SJCRH30 (cell line): ENCODE results near the gene RIMBP2. TPM values are rescaled to one million over a fixed set of nuclear protein-coding genes. Genes with fewer than 3 reads are reported as not detected.

Experiments
- DNase-seq, 2 experiments: peaks; one replicate each; pipeline ENCODE4 v3.0.0-alpha.2; 2015 to 2020
- H3K27ac ChIP-seq: fragments of 250-450 bp; sonication (Bioruptor Pico); 2 replicates; pipeline ENCODE4 v1.5.1; 2020; ENCODE audit warnings: mild to moderate bottlenecking, moderate library complexity
- H3K27me3 ChIP-seq: fragments of 250-450 bp; sonication (Bioruptor Pico); 2 replicates; pipeline ENCODE4 v1.5.1; 2020; ENCODE audit warnings: mild to moderate bottlenecking, moderate library complexity
- H3K36me3 ChIP-seq: fragments of 250-450 bp; sonication (Bioruptor Pico); 2 replicates; pipeline ENCODE4 v1.5.1; 2020; ENCODE audit warnings: mild to moderate bottlenecking, moderate library complexity
- H3K4me1 ChIP-seq: fragments of 250-450 bp; sonication (Bioruptor Pico); 2 replicates; pipeline ENCODE4 v1.5.1; 2020; ENCODE audit warnings: mild to moderate bottlenecking, moderate library complexity
- H3K4me3 ChIP-seq: fragments of 250-450 bp; sonication (Bioruptor Pico); 2 replicates; pipeline ENCODE4 v1.5.1; 2020; ENCODE audit warnings: mild to moderate bottlenecking, moderate library complexity
- H3K9me3 ChIP-seq: fragments of 250-450 bp; sonication (Bioruptor Pico); replicated peaks from 2 replicates; pipeline ENCODE4 v1.5.1; 2020; ENCODE audit warnings: mild to moderate bottlenecking, moderate library complexity
- total RNA-seq: library from RNA; depleted of rRNA; stranded (reverse); fragments of >200 nt; shearing (Covaris generic); gene quantifications from 2 replicates; pipeline ENCODE4 v1.2.3, GENCODE V29; 2014

The RIMBP2 gene
- total RNA-seq, 1 experiment from 2014 or later, result not detected

GRCh38 chr12:130479401-130480125 lies 236.5 kb downstream of the RIMBP2 start:
- H3K27ac ChIP-seq, result no peak overlapping the region

GRCh38 chr12:130478786-130479185 lies 237.3 kb downstream of the RIMBP2 start:
- peak; percentile 34 to 35 for DNase-seq
- Histone ChIP-seq H3K27ac (no peak overlapping the region), H3K36me3 (no peaks in the 10 kb centered on the region), H3K4me3 (no peak overlapping the region), H3K27me3 (peaks cover 12% of the 10 kb centered on the region; the same call in 1 of the 2 replicates), H3K9me3 (no peaks in the 10 kb centered on the region), H3K4me1 (no peaks in the 10 kb centered on the region)

More at GRCh38 chr12:130479401-130480125, 236.5 kb downstream of the RIMBP2 start:
- Histone ChIP-seq H3K9me3 (no peaks in the 10 kb centered on the region), H3K4me3 (no peak overlapping the region), H3K27me3 (peaks cover 12% of the 10 kb centered on the region; the same call in 1 of the 2 replicates), H3K36me3 (no peaks in the 10 kb centered on the region), H3K4me1 (no peaks in the 10 kb centered on the region)
- DNase-seq, result no peak

GRCh38 chr12:130477701-130478100 lies 238.4 kb downstream of the RIMBP2 start:
- H3K36me3 ChIP-seq, result no peaks in the 10 kb centered on the region
- no peak overlapping the region for H3K27ac ChIP-seq
- DNase-seq, result no peak
- no peaks in the 10 kb centered on the region for H3K4me1 ChIP-seq
- no peak overlapping the region for H3K4me3 ChIP-seq
- H3K9me3 ChIP-seq, result no peaks in the 10 kb centered on the region
- H3K27me3 ChIP-seq, result peaks cover 15% of the 10 kb centered on the region; the same call in 1 of the 2 replicates

GRCh38 chr12:130477266-130477665 lies 238.8 kb downstream of the RIMBP2 start:
- H3K4me3 ChIP-seq, result no peak overlapping the region
- DNase-seq, result no peak
- no peaks in the 10 kb centered on the region for H3K36me3 ChIP-seq
- H3K9me3 ChIP-seq, result no peaks in the 10 kb centered on the region
- H3K27ac ChIP-seq, result no peak overlapping the region
- no peaks in the 10 kb centered on the region for H3K4me1 ChIP-seq
- peaks cover 15% of the 10 kb centered on the region; the same call in 1 of the 2 replicates for H3K27me3 ChIP-seq

GRCh38 chr12:130476451-130477135 lies 239.5 kb downstream of the RIMBP2 start:
- no peak overlapping the region for H3K4me3 ChIP-seq
- H3K4me1 ChIP-seq, result no peaks in the 10 kb centered on the region
- no peak overlapping the region for H3K27ac ChIP-seq
- H3K36me3 ChIP-seq, result no peaks in the 10 kb centered on the region
- DNase-seq, result peak; percentile 6
- H3K9me3 ChIP-seq, result no peaks in the 10 kb centered on the region
- H3K27me3 ChIP-seq, result peaks cover 15% of the 10 kb centered on the region; the same call in 1 of the 2 replicates

- Histone ChIP-seq H3K27ac (no peak overlapping the region), H3K4me1 (no peaks in the 10 kb centered on the region), H3K9me3 (no peaks in the 10 kb centered on the region), H3K36me3 (no peaks in the 10 kb centered on the region), H3K27me3 (peaks cover 15% of the 10 kb centered on the region; the same call in 1 of the 2 replicates), H3K4me3 (no peak overlapping the region)
- no peak for DNase-seq
Measured at GRCh38 chr12:130474599-130475269, 241.4 kb downstream of the RIMBP2 start.

GRCh38 chr12:130473266-130473665 lies 242.8 kb downstream of the RIMBP2 start:
- DNase-seq, result no peak
- Histone ChIP-seq H3K27ac (no peak overlapping the region), H3K36me3 (no peaks in the 10 kb centered on the region), H3K9me3 (no peaks in the 10 kb centered on the region), H3K4me3 (no peak overlapping the region), H3K4me1 (no peaks in the 10 kb centered on the region), H3K27me3 (peaks cover 5% of the 10 kb centered on the region; the same call in 1 of the 2 replicates)

- Histone ChIP-seq H3K4me1 (no peaks in the 10 kb centered on the region), H3K36me3 (no peaks in the 10 kb centered on the region), H3K4me3 (no peak overlapping the region), H3K9me3 (no peaks in the 10 kb centered on the region), H3K27ac (no peak overlapping the region), H3K27me3 (peaks cover 2% of the 10 kb centered on the region; the same call in 1 of the 2 replicates)
- DNase-seq, result no peak
Measured at GRCh38 chr12:130470969-130471368, 245.1 kb downstream of the RIMBP2 start.

GRCh38 chr12:130469552-130469951 lies 246.5 kb downstream of the RIMBP2 start:
- Histone ChIP-seq H3K9me3 (no peaks in the 10 kb centered on the region), H3K27ac (no peak overlapping the region), H3K4me3 (no peak overlapping the region), H3K4me1 (no peaks in the 10 kb centered on the region), H3K27me3 (peaks cover 2% of the 10 kb centered on the region; the same call in 1 of the 2 replicates), H3K36me3 (no peaks in the 10 kb centered on the region)
- no peak for DNase-seq

GRCh38 chr12:130468700-130469245 lies 247.3 kb downstream of the RIMBP2 start:
- no peak overlapping the region for H3K27ac ChIP-seq

GRCh38 chr12:130468186-130468585 lies 247.9 kb downstream of the RIMBP2 start:
- Histone ChIP-seq H3K27ac (no peak overlapping the region), H3K4me3 (no peak overlapping the region), H3K36me3 (no peaks in the 10 kb centered on the region), H3K4me1 (no peaks in the 10 kb centered on the region), H3K9me3 (no peaks in the 10 kb centered on the region), H3K27me3 (peaks cover 2% of the 10 kb centered on the region; the same call in 1 of the 2 replicates)
- DNase-seq, result no peak

More at GRCh38 chr12:130468700-130469245, 247.3 kb downstream of the RIMBP2 start:
- H3K4me1 ChIP-seq, result no peaks in the 10 kb centered on the region
- H3K9me3 ChIP-seq, result no peaks in the 10 kb centered on the region
- H3K4me3 ChIP-seq, result no peak overlapping the region
- peaks cover 2% of the 10 kb centered on the region; the same call in 1 of the 2 replicates for H3K27me3 ChIP-seq
- no peaks in the 10 kb centered on the region for H3K36me3 ChIP-seq
- DNase-seq, result no peak

- no peaks in the 10 kb centered on the region for H3K36me3 ChIP-seq
- H3K4me1 ChIP-seq, result no peaks in the 10 kb centered on the region
- no peak overlapping the region for H3K27ac ChIP-seq
- H3K27me3 ChIP-seq, result no peaks in the 10 kb centered on the region
- DNase-seq, result no peak
- no peaks in the 10 kb centered on the region for H3K9me3 ChIP-seq
- no peak overlapping the region for H3K4me3 ChIP-seq
Measured at GRCh38 chr12:130465626-130466025, 250.5 kb downstream of the RIMBP2 start.

GRCh38 chr12:130465046-130465445 lies 251.1 kb downstream of the RIMBP2 start:
- Histone ChIP-seq H3K4me3 (no peak overlapping the region), H3K27me3 (no peaks in the 10 kb centered on the region), H3K36me3 (no peaks in the 10 kb centered on the region), H3K4me1 (no peaks in the 10 kb centered on the region), H3K27ac (no peak overlapping the region), H3K9me3 (no peaks in the 10 kb centered on the region)
- no peak for DNase-seq

- DNase-seq, result no peak
- Histone ChIP-seq H3K27me3 (no peaks in the 10 kb centered on the region), H3K9me3 (no peaks in the 10 kb centered on the region), H3K4me3 (no peak overlapping the region), H3K4me1 (no peaks in the 10 kb centered on the region), H3K27ac (no peak overlapping the region), H3K36me3 (no peaks in the 10 kb centered on the region)
Measured at GRCh38 chr12:130463818-130464670, 252.1 kb downstream of the RIMBP2 start.
